GM21526 (cell line): Measurements from ENCODE around the gene CCDC154.

ENCODE experiments used
- ATAC-seq: cut with Tn5 transposase; IDR thresholded peaks from one replicate; pipeline ENCODE4 v1.9.1; 2021; ENCODE audit warnings: moderate library complexity; ENCODE audit not compliant: unreplicated experiment, low FRiP score

CCDC154 gene

DNA sequence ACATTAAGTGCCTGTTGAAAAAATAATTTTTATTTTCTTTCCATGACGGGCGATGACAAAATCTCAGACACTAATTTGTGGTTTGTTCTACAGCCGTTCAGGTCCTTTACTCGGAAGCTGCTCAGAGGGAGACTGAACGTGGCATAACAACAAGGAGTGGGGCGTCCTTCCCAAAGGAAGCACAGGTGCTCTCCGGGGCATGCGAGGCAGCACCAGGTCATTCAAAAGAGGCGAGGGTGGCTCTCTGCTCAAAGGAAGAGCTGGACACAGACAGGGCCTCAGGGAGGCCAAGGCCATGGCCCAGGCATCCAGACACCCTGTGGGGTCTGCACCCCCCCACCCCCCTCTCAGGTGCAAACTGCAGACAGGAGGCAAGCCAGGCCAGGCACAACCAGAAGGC, 46.0 kb downstream of the CCDC154 start:
- ATAC-seq = no peak

DNA sequence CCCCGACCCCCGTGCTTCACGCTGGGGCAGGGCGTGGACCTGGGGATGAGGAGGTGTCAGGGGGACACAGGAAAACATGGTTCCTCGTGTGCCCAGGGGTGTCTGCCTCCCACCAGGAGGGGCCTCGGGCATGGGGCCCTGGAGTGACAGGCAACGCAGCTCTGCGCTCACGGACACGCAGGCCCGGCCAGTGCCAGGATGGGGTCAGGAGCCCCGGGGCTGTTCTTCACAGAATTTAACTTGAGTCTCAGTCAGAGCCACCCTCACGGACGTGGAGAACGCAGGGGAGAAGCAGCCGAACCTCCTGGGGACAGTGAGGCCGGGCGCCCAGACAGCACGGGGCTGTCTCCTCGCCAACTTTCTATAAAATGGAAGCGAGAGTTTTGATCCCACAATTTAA, 46.6 kb downstream of the CCDC154 start:
- no peak for ATAC-seq

DNA sequence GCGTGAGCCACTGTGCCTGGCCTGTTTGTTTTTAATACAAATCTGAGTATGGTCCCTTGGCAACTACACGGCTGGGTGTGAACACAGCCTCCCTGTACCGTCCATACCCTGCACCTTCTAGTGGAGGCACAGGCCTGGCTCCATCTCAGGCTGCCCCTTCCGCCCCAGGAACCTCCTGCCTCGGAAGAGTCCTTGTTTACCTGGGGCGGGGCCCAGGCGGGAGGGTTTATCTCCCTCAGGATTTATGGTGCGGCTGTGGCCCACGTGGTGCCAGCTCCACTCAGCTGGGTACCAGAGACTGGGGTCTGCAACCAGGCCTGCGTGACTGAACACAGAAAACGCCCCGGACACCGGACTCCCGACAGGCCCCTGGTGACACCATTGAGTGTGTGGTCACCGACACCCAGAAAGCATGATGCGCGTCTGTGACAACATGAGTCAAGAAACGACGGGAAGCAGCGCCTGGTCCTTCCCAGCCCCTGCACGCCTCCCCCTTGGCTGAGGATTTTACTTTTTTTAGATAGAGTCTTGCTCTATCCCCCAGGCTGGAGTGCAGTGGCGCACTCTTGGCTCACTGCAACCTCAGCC, 48.8 kb downstream of the CCDC154 start:
- no peak for ATAC-seq

DNA sequence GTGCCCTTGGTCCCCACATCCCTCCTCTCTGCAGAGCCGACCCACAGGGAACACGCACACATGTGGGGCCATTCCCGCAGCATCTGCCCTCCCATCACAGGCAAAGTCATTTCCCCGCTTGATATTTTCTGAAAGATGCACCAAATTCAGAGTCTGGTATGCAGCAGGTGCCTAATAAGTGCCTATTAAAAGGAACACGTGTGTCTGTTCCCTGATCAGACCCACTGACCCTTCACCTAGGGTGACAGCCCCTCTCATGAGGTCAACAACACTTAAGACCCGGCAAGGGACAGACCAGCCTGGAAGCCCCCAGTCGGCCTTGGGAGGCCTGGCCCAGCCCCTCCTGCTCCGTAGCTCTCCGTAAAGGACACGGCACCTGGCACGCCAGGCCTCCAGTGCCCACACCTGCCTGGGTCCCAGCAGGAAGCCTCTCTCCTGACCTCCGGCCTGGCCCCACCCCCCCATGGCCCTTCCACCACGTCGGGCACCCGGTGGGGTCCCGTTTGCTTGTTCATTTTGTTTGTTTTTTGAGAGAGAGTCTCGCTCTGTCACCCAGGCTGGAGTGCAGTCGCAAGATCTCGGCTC, 49.9 kb downstream of the CCDC154 start:
- ATAC-seq = no peak

DNA sequence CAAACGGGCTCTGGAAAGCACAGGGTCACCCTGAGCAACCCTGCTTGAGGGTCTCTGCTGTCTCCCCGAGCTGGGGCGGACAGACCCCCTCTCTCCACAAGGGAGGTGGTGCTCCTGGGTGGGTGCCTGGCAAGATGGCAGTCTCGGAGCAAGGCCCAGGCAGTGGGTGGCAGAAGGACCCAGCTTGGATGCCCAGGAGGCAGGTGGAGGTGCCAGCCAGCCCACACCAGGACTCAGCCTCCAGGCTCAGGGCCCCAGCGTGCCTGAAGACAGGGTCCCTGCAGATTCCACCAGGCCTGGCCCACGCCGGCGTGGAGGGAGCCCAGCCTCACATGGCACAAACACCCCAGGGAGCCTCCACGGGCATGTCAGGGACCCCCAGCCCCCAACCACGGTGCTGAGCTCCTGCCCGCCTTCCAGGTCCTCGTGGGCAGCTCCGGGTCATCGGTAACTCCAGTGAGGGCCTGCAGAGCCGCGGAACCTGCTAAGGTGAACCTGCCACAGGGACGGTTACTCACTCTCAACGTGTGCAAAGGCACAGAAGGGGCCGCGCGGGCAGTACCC, 50.7 kb downstream of the CCDC154 start:
- no peak for ATAC-seq

DNA sequence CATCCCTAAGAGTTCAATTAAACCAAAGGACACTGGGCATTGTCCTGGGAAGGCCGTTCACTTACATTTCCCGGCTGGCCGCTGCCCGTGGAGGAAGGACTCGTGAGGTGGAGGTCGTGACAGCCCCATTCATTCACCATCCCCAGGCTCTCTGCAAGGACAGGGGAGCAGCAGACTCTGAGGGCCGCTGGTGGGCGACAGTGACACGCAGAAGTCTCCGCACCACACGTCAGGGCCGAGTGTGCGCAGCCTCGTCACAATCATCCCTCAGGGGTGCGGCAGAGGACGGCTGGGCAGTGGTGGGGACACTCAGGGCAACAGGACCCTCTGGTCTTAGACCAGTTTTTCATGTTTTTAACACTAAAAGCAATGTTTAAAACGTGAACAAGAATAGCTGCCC, 51.5 kb downstream of the CCDC154 start:
- ATAC-seq = no peak

DNA sequence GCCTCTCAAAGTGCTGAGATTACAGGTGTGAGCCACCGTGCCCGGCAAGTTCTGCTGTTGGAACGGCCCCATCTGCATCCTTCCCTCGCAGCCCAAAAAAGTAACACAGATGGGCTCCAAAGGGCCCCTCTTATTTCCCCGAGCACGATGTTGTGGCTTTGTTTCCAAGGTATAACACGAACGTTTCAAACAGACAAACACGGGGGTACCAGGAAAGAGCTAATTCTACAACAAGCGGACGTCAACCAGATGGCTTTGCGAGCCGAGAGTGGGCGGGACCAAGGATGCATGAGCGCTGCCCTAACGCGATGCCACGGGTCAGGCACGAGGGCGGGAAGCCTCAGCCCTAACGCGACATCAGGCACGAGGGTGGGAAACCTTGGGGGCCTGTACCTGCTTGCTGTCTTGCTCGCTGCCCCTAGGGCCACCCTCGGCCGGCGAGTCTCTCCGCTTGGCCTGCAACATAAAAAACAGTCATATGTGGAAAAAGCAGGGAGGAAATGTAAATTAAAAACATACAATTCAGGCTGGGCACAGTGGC, 54.0 kb downstream of the CCDC154 start:
- ATAC-seq = no peak

DNA sequence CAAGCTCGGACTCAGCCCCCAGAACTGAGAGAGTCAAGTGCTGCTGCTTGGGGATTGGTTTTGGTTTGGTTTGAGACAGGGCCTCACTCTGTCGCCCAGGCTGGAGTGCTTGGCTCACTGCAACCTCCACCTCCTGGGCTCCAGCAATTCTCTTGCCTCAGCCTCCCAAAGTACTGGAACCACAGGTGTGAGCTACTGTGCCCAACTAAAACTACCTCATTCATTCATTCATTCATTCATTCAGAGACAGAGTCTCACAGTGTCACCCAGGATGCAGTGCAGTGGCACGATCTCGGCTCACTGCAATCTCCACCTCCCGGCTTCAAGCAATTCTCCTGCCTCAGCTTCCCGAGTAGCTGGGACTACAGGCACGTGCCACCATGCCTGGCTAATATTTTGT, 54.6 kb downstream of the CCDC154 start:
- ATAC-seq = no peak

DNA sequence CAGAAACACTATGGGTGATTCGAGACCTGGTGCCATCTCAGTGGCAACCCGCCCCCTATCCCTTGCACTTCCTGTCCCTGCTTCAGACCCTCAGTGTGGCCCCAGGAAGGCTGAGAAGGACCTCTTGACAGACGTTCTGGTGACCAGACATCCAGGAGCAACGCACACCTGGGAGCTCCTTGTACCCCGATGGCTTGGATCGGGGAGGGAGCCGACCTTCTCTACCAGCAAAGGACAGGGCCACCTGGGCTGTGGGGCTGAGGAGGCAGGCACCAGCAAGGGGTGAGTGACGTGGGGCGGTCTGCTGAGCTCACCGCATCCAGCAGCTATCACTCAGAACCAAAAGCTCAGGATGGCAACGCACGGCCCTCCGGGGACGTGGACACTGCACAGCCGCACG, 57.0 kb downstream of the CCDC154 start:
- no peak for ATAC-seq

DNA sequence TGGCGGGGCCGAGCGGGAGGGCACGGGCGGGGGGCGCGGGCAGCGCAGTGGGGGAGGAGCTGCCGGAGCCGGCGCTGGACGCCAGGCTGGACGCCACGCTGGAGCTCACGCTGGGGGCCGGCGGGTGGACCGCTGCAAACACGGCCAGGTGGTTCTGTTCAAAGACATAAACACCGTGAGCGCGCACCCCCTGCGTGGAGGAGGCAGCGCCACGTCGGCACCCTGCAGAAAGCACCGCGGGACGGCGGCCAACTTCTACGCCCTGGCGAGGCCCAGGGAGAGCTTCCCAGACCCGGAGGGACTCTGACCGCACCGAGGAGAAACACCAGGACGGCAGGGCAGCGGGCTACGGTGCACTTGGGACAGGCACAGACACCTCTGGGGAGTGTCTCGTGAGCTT, 59.1 kb downstream of the CCDC154 start:
- ATAC-seq = no peak
